ENCODE measurements around the gene TMEM163.

DNA sequence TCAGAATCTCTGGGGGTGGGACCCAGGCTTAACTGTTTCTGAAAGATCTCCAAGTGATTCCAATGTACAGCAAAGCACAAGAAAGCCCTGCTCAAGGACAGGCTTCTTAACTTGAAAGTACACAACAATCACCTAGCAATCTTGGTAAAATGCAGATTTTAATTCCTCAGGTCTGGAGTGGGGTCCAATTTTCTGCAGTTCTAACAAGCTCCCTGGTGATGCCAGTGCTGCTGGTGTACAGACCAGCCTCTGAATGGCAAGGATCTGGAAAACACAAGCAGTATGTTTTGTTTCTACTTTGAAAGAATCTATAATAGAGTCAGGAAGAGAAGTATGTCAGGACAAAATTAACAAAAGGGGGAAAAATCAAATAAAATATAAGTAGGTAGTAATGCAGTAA, 7.8 kb upstream of the TMEM163 start:
- TF ChIP-seq, protein P1, sequence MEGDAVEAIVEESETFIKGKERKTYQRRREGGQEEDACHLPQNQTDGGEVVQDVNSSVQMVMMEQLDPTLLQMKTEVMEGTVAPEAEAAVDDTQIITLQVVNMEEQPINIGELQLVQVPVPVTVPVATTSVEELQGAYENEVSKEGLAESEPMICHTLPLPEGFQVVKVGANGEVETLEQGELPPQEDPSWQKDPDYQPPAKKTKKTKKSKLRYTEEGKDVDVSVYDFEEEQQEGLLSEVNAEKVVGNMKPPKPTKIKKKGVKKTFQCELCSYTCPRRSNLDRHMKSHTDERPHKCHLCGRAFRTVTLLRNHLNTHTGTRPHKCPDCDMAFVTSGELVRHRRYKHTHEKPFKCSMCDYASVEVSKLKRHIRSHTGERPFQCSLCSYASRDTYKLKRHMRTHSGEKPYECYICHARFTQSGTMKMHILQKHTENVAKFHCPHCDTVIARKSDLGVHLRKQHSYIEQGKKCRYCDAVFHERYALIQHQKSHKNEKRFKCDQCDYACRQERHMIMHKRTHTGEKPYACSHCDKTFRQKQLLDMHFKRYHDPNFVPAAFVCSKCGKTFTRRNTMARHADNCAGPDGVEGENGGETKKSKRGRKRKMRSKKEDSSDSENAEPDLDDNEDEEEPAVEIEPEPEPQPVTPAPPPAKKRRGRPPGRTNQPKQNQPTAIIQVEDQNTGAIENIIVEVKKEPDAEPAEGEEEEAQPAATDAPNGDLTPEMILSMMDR (IDR thresholded peaks at IDR 0.05; ENCODE audit: low read depth, low read length, poor library complexity, severe bottlenecking), result no peak
- TF ChIP-seq EZH2phosphoT487 (IDR thresholded peaks at IDR 0.05; ENCODE audit: borderline replicate concordance, low read length), result no peak

All from DOHH2 (cell line).